GM18867 (cell line): ENCODE data around the gene TACC3.

Experiments used
- ATAC-seq: cut with Tn5 transposase; IDR thresholded peaks from one replicate; pipeline ENCODE4 v1.9.1; 2021; ENCODE audit warnings: mild to moderate bottlenecking, moderate library complexity; ENCODE audit not compliant: unreplicated experiment

TACC3 gene

GRCh38 chr4:1758306-1759121 lies 37.2 kb downstream of the TACC3 start:
- ATAC-seq = no peak

- ATAC-seq = no peak
Observed at GRCh38 chr4:1759170-1759817, 38.0 kb downstream of the TACC3 start.

DNA sequence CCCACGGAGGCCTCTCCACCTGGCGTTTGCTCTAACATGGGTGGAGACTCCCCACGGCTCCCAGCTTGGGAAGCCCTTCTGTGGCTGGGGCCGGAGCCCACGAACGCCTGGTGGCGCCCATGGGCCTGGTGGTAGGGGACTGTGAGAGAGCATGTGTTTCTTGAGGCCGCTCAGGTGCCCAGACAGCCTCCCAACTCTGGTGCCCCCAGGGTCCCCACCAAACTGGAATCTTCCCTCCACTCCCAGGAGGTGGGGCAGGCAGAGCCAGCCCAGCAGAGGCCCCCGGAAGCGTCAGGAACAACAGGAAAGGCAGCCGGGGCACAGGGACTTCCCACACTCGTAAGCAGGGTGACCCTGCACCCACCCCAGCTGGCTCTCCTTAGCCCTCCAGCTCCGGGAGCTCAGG lies 38.5 kb downstream of the TACC3 start:
- ATAC-seq = no peak

DNA sequence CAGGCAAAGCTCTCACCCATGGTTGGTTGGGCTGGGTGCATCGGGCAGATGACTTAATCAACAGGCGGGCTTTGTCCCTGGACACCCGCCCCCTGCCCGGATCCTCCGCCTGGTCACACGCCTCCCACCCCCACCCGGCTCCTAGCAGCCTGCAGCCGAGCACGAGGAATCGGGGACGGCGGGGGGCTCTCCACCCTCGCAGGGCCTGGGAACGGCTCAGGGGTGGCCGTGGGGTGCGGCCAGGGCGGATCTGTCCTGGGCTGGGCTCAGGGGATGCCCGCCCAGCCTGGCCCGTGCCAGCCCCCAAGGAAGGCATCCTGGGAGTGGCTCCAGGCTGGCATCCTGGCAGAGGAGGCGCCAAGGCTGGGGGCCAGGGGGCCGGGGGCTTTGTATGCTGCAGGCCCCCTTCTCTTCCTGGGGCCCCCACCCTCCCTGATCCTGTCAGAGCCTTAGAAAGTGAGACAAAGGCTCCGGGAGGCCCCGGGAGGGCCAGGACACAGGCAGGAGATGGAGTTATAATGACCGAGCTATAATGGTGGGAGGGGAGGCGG lies 39.3 kb downstream of the TACC3 start:
- ATAC-seq = no peak

- no peak for ATAC-seq
Observed at GRCh38 chr4:1761130-1761689, 39.9 kb downstream of the TACC3 start.

DNA sequence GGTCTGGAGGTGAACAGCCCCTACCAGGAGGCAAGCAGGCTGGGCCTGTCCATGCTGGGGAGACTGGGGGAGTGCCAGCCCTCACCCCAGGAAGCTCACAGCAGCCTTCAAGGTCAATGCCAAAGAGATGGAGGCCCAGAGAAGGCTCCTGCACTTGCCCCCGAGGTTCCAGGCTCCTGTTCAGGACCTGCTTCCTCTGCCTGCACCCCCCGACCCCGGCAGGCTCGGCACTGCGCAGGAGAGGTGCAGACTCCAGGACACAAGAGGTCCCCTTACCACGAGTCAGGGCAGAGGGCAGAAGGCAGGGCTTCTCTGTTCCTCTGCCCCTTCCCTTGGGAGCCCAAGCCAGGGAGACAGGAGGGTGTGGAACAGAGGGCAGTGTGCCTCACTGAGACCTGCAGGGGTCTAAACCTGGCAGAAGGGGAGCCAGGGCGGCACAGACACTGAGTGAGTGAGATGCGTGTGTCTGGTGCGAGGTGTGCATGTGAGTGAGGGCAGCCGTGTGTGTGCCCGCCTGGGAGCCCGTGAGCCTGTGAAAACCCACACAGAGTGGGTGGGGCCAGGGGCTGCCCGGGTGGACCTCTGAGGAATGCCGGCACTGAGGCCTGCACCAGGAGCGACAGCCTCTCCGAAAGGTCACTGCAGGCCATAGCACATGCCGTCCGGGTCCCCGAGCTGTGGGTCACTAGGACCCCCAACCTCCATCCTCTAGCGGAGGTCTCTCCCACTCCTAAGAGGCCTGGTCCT lies 41.1 kb downstream of the TACC3 start:
- no peak for ATAC-seq

GRCh38 chr4:1763070-1763549 lies 41.8 kb downstream of the TACC3 start:
- ATAC-seq = no peak

GRCh38 chr4:1763550-1764080 lies 42.3 kb downstream of the TACC3 start:
- ATAC-seq = no peak

- no peak for ATAC-seq
Observed at GRCh38 chr4:1764670-1765069, 43.3 kb downstream of the TACC3 start.

DNA sequence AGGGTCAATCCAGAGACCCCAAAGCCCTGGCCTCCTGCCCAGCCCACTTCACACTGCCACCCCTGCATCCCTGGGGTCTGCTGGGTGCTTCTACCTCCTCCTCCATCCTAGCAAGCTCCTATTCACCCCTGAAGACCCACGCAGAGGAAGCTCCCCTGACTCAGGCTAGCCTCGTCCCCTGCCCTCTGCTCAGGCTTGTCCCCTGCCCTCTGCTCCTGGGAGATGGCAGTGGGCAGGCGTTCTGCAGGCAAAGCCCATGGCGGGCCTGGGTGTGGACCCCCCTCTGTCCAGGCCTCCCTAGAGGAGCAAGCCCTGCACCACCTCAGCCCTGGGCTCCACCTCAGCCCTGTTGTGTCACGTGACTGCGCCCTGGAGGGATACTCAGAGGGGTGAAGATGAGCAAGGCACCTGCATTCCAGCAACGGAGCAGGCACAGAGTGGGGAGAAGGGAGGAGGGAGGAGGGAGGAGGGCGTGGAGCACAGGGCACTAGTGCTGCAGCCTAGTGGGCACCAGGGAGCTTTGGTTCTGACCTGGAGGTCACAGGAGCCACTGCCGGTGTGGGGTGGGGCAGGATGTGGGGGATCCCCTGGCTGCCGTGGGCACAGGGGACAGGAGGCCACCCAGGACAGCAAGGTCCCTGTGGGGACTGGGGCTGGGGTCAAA lies 44.2 kb downstream of the TACC3 start:
- no peak for ATAC-seq

DNA sequence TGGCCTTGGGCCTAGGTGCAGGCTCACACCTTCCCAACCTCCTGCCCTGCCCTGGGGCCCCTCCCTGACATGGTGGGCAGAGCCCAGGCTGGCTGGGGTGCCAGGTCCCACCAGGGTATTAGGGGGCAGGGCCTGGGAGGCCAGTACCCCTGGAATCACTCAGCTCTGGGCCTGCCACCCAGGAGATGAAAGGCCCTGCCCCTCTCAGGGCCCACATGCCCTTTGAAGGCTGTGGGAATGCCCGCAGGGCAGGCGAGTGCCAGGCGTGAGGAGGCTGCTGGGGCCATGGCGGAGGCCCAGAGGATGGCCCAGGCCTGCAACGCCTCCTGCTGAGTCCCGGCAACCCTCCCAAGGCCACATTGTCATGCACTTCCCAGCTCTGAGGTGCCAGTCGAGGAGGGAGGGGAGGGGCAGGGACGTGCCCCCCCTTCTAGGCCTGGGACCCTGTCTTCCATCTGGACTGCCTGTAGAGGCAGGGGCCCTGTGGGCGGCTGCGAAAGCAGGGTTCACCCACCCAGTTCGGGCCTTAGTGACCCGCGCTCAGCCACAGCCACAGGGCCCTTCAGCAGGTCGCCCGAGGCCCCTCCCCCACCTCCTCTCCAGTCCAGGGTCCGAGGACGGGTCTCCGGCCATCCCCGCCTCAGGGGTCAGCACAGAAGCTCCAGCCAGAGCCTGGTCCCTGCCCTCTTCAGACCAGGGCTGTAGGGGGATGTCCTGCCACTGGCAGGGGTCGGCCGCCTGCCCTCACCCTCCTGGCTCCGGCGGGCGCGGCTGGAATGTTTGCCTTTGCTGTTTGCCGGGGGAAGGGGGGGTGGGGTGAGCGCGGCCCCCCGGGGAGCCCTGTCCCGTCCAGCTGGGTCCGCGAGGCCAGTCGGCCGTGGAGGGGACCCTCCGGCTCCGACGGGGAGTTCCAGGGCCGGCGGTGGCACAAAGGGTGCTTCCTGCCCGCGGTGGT lies 45.1 kb downstream of the TACC3 start:
- no peak for ATAC-seq

DNA sequence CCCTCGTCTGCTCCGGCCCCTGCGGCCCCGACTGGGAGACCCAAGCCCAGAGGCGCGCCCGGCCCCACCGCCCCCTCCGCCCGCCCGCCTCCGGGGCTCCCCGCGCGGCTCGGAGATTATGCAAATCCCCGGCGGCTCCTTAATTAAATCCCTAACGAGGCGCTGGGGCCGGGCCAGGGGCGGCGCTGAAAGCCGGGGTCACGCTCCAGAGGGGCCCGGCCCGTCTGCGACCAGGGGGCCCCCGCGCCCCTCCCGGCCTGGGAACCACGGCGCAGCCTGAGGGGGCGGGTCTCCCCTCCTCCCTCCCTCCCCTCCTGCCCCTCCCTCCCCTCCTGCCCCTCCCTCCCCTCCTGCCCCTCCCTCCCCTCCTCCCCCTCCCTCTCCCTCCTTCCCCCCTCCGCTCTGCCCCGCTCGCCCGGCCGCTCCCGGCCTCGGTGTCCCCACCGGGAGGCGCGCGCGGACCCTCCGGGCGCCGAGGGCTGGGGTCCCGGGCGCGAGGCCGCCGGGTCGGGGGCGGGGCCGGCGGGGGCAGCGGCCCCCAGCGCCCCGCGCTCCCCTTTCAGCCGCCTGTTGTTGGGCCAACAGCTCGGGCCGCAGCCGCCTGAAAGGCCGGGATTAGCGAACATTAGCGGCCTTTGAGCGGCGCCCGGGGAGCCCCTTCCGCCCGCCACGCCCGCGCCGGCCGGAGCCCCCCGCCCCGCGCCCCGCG lies 45.9 kb downstream of the TACC3 start:
- no peak for ATAC-seq

- ATAC-seq = no peak
Observed at GRCh38 chr4:1767770-1768366, 46.5 kb downstream of the TACC3 start.

GRCh38 chr4:1768367-1769034 lies 47.2 kb downstream of the TACC3 start:
- no peak for ATAC-seq

DNA sequence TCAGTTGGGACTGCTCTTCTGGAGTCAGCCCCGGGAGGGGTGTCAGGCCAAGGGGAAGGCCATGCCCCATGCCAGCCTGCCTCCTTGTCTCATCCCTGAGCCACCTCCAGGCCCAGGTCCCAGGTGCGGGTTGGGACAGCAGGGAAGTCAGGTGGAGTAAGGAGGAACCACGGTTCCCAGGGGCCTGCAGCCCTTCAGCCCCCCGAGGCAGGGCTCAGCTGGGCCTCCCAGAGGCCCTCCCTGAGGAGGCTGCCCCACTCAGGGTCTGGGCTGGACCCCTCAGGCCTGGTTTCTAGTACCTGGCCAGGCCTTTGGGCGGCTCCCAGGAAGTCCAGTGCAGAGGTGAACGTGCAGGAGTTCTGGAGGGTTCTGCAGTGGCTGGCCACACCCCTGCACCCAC lies 48.4 kb downstream of the TACC3 start:
- ATAC-seq = no peak

GRCh38 chr4:1770245-1770644 lies 48.9 kb downstream of the TACC3 start:
- ATAC-seq = no peak

- no peak for ATAC-seq
Observed at GRCh38 chr4:1770791-1771231, 49.5 kb downstream of the TACC3 start.
